ENCODE results near the gene CD300H.

DNA sequence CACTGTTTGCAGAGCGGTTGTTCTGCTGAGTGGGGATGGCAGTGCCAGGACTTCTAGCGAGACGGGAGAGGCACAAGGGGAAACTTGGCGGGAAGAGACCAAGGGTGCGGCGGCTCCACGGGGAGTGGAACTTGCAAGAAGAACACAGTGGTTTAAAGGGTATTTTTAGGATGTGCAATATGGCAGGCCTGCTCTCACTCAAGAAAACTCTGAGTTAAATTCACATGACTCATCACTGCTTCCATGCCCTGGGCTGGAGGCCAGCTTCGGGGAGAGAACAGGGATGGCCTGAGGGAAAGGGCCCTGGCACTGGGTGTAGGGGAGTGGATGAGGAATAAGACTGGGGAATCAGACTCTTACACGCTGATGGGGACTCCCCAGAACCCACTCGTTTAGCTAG lies 38.1 kb upstream of the CD300H start:
- TF ChIP-seq, protein P1, sequence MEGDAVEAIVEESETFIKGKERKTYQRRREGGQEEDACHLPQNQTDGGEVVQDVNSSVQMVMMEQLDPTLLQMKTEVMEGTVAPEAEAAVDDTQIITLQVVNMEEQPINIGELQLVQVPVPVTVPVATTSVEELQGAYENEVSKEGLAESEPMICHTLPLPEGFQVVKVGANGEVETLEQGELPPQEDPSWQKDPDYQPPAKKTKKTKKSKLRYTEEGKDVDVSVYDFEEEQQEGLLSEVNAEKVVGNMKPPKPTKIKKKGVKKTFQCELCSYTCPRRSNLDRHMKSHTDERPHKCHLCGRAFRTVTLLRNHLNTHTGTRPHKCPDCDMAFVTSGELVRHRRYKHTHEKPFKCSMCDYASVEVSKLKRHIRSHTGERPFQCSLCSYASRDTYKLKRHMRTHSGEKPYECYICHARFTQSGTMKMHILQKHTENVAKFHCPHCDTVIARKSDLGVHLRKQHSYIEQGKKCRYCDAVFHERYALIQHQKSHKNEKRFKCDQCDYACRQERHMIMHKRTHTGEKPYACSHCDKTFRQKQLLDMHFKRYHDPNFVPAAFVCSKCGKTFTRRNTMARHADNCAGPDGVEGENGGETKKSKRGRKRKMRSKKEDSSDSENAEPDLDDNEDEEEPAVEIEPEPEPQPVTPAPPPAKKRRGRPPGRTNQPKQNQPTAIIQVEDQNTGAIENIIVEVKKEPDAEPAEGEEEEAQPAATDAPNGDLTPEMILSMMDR (IDR thresholded peaks at IDR 0.05), result no peak
- no peak for TF ChIP-seq POLR2A (IDR thresholded peaks at IDR 0.05)
